ENCODE measurements around the gene SPSB3. TPM values are rescaled to one million over a fixed set of nuclear protein-coding genes. Genes with fewer than 3 reads are reported as not detected.

The SPSB3 gene
- total RNA-seq, 2 donors from 2014 or later = 28.0 to 28.1 TPM

DNA sequence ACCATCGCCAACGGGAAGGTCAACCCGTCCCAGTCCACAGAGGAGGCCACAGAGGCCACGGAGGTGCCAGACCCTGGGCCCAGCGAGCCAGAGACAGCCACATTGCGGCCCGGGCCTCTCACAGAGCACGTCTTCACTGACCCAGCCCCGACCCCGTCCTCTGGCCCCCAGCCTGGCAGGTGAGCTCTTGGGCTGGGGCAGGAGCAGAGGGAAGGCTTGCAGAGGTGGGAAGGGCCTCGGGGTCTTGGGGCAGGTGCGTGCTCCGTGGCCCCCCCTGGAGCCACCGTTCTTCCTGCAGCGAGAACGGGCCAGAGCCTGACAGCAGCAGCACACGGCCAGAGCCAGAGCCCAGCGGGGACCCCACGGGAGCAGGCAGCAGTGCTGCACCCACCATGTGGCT, 16.1 kb downstream of the SPSB3 start:
- H3K4me1 ChIP-seq (ENCODE audit: control insufficient read depth, insufficient read depth, low read length) = no peaks in the 10 kb centered on the region
- H3K27me3 ChIP-seq (ENCODE audit: control insufficient read depth, insufficient read depth, low read length, poor library complexity, severe bottlenecking) = no peaks in the 10 kb centered on the region
- H3K9me3 Mint-ChIP-seq = no peaks in the 10 kb centered on the region
- 89 to 96% methylated on average over 9 to 19 of the region's 19 CpGs for WGBS, 2 experiments (ENCODE audit: insufficient coverage in 1 of 2, insufficient read length in 1 of 2)
- H3K9ac ChIP-seq (ENCODE audit: extremely low read depth, low read length, poor library complexity, severe bottlenecking) = no peak overlapping the region
- H3K36me3 Mint-ChIP-seq (ENCODE audit: low read depth) = peaks cover 17% of the 10 kb centered on the region
- DNase-seq = no peak
- H3K36me3 ChIP-seq (ENCODE audit: control insufficient read depth, insufficient read depth, low read length) = peaks cover 23% of the 10 kb centered on the region
- H3K27ac ChIP-seq (ENCODE audit: low read depth, low read length) = no peak overlapping the region
- no peaks in the 10 kb centered on the region for H3K9me3 ChIP-seq (ENCODE audit: control insufficient read depth, low read length)
- H3K4me3 Mint-ChIP-seq = no peak overlapping the region
- H3K27me3 Mint-ChIP-seq (ENCODE audit: insufficient read depth) = no peaks in the 10 kb centered on the region
- no peak overlapping the region for H3K4me3 ChIP-seq (ENCODE audit: low read length)
- H3K27ac Mint-ChIP-seq = no peak overlapping the region
- TF ChIP-seq, protein P1, sequence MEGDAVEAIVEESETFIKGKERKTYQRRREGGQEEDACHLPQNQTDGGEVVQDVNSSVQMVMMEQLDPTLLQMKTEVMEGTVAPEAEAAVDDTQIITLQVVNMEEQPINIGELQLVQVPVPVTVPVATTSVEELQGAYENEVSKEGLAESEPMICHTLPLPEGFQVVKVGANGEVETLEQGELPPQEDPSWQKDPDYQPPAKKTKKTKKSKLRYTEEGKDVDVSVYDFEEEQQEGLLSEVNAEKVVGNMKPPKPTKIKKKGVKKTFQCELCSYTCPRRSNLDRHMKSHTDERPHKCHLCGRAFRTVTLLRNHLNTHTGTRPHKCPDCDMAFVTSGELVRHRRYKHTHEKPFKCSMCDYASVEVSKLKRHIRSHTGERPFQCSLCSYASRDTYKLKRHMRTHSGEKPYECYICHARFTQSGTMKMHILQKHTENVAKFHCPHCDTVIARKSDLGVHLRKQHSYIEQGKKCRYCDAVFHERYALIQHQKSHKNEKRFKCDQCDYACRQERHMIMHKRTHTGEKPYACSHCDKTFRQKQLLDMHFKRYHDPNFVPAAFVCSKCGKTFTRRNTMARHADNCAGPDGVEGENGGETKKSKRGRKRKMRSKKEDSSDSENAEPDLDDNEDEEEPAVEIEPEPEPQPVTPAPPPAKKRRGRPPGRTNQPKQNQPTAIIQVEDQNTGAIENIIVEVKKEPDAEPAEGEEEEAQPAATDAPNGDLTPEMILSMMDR (conservative IDR thresholded peaks at IDR 0.05) = no peak
- H3K4me1 Mint-ChIP-seq = no peaks in the 10 kb centered on the region

DNA sequence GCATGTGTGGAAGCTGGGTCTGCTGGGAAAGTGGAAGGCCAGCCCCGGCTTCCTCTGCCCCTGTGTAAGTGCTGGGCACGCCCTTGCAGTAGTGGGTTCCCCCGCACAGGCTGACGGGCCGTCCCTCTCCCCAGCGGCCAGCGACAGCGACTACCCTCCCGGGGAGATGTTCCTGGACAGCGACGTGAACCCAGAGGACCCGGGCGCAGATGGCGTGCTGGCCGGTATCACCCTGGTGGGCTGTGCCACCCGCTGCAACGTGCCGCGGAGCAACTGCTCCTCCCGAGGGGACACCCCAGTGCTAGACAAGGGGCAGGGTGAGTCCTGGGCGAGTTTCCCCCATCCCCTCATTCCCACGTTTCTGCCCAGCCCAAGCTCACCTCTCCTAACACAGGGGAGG, 16.5 kb downstream of the SPSB3 start:
- TF ChIP-seq, protein P1 (conservative IDR thresholded peaks at IDR 0.05) = no peak
- no peak overlapping the region for H3K4me3 Mint-ChIP-seq
- WGBS, 2 experiments (ENCODE audit: insufficient coverage in 1 of 2, insufficient read length in 1 of 2) = 92 to 97% methylated on average over 21 to 22 of the region's 22 CpGs

DNA sequence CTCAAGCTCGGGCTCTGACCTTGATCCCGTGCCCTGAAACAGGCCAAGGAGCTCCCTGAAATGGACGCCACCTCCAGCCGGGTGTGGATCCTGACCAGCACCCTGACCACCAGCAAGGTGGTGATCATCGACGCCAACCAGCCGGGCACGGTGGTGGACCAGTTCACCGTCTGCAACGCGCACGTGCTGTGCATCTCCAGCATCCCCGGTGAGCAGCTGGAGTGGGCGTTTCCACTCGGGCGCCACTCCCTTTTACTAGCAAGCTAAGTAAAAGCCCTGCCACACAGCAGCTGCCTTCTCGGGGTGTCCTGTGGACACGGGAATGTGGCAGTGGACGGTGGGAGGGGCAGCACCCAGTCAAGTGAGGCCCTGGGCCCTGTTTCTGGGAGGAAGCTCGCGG, 17.4 kb downstream of the SPSB3 start:
- H3K4me3 Mint-ChIP-seq = no peak overlapping the region
- H3K4me1 Mint-ChIP-seq = no peaks in the 10 kb centered on the region
- H3K9me3 ChIP-seq (ENCODE audit: control insufficient read depth, low read length) = no peaks in the 10 kb centered on the region
- peaks cover 17% of the 10 kb centered on the region for H3K36me3 ChIP-seq (ENCODE audit: control insufficient read depth, insufficient read depth, low read length)
- no peak overlapping the region for H3K27ac ChIP-seq (ENCODE audit: low read depth, low read length)
- WGBS, 2 experiments (ENCODE audit: insufficient coverage in 1 of 2, insufficient read length in 1 of 2) = 96% methylated on average over 16 to 21 of the region's 21 CpGs
- H3K4me3 ChIP-seq (ENCODE audit: low read length) = no peak overlapping the region
- no peaks in the 10 kb centered on the region for H3K27me3 ChIP-seq (ENCODE audit: control insufficient read depth, insufficient read depth, low read length, poor library complexity, severe bottlenecking)
- no peaks in the 10 kb centered on the region for H3K4me1 ChIP-seq (ENCODE audit: control insufficient read depth, insufficient read depth, low read length)
- no peak overlapping the region for H3K27ac Mint-ChIP-seq
- no peak overlapping the region for H3K9ac ChIP-seq (ENCODE audit: extremely low read depth, low read length, poor library complexity, severe bottlenecking)
- no peak for DNase-seq
- no peaks in the 10 kb centered on the region for H3K27me3 Mint-ChIP-seq (ENCODE audit: insufficient read depth)
- H3K9me3 Mint-ChIP-seq = no peaks in the 10 kb centered on the region
- TF ChIP-seq, protein P1 (conservative IDR thresholded peaks at IDR 0.05) = no peak
- H3K36me3 Mint-ChIP-seq (ENCODE audit: low read depth) = peaks cover 17% of the 10 kb centered on the region

More for the DNA sequence above, 16.5 kb downstream of the SPSB3 start:
- Mint-ChIP-seq H3K36me3 (ENCODE audit: low read depth) (peaks cover 19% of the 10 kb centered on the region), H3K27ac (no peak overlapping the region), H3K9me3 (no peaks in the 10 kb centered on the region), H3K4me1 (no peaks in the 10 kb centered on the region), H3K27me3 (ENCODE audit: insufficient read depth) (no peaks in the 10 kb centered on the region)
- Histone ChIP-seq H3K4me3 (ENCODE audit: low read length) (no peak overlapping the region), H3K9me3 (ENCODE audit: control insufficient read depth, low read length) (no peaks in the 10 kb centered on the region), H3K9ac (ENCODE audit: extremely low read depth, low read length, poor library complexity, severe bottlenecking) (no peak overlapping the region), H3K4me1 (ENCODE audit: control insufficient read depth, insufficient read depth, low read length) (no peaks in the 10 kb centered on the region), H3K27ac (ENCODE audit: low read depth, low read length) (no peak overlapping the region), H3K36me3 (ENCODE audit: control insufficient read depth, insufficient read depth, low read length) (peaks cover 23% of the 10 kb centered on the region), H3K27me3 (ENCODE audit: control insufficient read depth, insufficient read depth, low read length, poor library complexity, severe bottlenecking) (no peaks in the 10 kb centered on the region)
- DNase-seq = no peak

All from endodermal cell (in vitro differentiated cells).